SK-N-SH (cell line): ENCODE data around the gene HAT1.

ENCODE experiments used
- CHD2 ChIP-seq: fragments of 150-350 bp; IDR thresholded peaks from 2 replicates; pipeline ENCODE4 v1.6.1; 2018; ENCODE audit warnings: low read length; ENCODE audit not compliant: partially characterized antibody
- CTCF ChIP-seq: fragments of 200-600 bp; sonication (generic); IDR thresholded peaks from 2 replicates; pipeline ENCODE4 v1.6.1; 2017; ENCODE audit warnings: antibody characterized with exemption, mild to moderate bottlenecking, moderate library complexity
- EZH2phosphoT487 ChIP-seq: fragments of 200-600 bp; sonication (generic); IDR thresholded peaks from 2 replicates; pipeline ENCODE4 v1.6.1; 2017; ENCODE audit warnings: low read depth, mixed run types, mild to moderate bottlenecking, antibody characterized with exemption, moderate library complexity, borderline replicate concordance
- GATA2 ChIP-seq: sonication (generic); formaldehyde crosslinking; IDR thresholded peaks from 2 replicates; pipeline ENCODE4 v1.5.0; 2020; ENCODE audit warnings: mild to moderate bottlenecking, missing genetic modification reagents
- MAX ChIP-seq: IDR thresholded peaks from 2 replicates; pipeline ENCODE4 v1.4.0; 2012; ENCODE audit warnings: low read depth
- POLR2AphosphoS5 ChIP-seq: IDR thresholded peaks from 2 replicates; pipeline ENCODE4 v1.6.1; 2012; ENCODE audit warnings: low read depth, low read length
- REST ChIP-seq: IDR thresholded peaks from 2 replicates; pipeline ENCODE4 v1.6.1; 2012; ENCODE audit warnings: mild to moderate bottlenecking, low read depth, low read length, moderate library complexity
- RFX5 ChIP-seq: IDR thresholded peaks from 2 replicates; pipeline ENCODE4 v1.6.1; 2012; ENCODE audit warnings: mild to moderate bottlenecking, improper control_type of control experiment, low read length
- SIN3A ChIP-seq: IDR thresholded peaks from 2 replicates; pipeline ENCODE4 v1.6.1; 2012; ENCODE audit warnings: low read depth, mild to moderate bottlenecking, low read length, moderate library complexity, borderline replicate concordance
- YY1 ChIP-seq: IDR thresholded peaks from 2 replicates; pipeline ENCODE4 v1.4.0; 2012; ENCODE audit warnings: low read depth, mild to moderate bottlenecking

GRCh38 chr2:172013396-172013795, 91.1 kb downstream of the HAT1 start:
- TF ChIP-seq CTCF (no peak), REST (no peak), GATA2 (no peak), SIN3A (no peak), YY1 (no peak), RFX5 (no peak), POLR2AphosphoS5 (no peak), CHD2 (no peak), EZH2phosphoT487 (no peak), MAX (no peak)
